Measurements from ENCODE around the gene CYP2J2. TPM values are rescaled to one million over a fixed set of nuclear protein-coding genes. Genes with fewer than 3 reads are reported as not detected.

The CYP2J2 gene
- polyA plus RNA-seq, 1 experiment, result 0.04 TPM

GRCh38 chr1:59892841-59893811 is 33.4 kb downstream of the CYP2J2 start:
- ChIA-PET POLR2A (no interaction called here), CTCF (interaction anchor here (1.6 to 1.8 kb wide), 2 partner anchors 10 to 54 kb away, joined by 5 read pairs; no protein-coding TSS in a partner anchor)

GRCh38 chr1:59885160-59885832 is 41.3 kb downstream of the CYP2J2 start:
- CTCF ChIA-PET, result interaction anchor here (1.1 to 1.8 kb wide), 2 partner anchors 62 to 64 kb away, joined by 3 to 7 read pairs; no protein-coding TSS in a partner anchor
- H3K36me3 ChIP-seq (ENCODE audit: control insufficient read depth, insufficient read depth, low read length), result no peaks in the 10 kb centered on the region
- H3K27me3 ChIP-seq (ENCODE audit: control insufficient read depth, insufficient read depth, low read length), result no peaks in the 10 kb centered on the region
- POLR2A ChIA-PET, result no interaction called here
- H3K4me3 ChIP-seq (ENCODE audit: low read depth, low read length), result no peak overlapping the region
- no peak for TF ChIP-seq CTCF (IDR thresholded peaks at IDR 0.05; ENCODE audit: insufficient read depth, low read depth, low read length)
- DNase-seq (ENCODE audit: low read depth), result no peak

More at GRCh38 chr1:59892841-59893811, 33.4 kb downstream of the CYP2J2 start:
- H3K36me3 ChIP-seq (ENCODE audit: control insufficient read depth, insufficient read depth, low read length), result no peaks in the 10 kb centered on the region
- DNase-seq (ENCODE audit: low read depth), result no peak
- no peak overlapping the region for H3K4me3 ChIP-seq (ENCODE audit: low read depth, low read length)
- no peak for TF ChIP-seq CTCF (IDR thresholded peaks at IDR 0.05; ENCODE audit: insufficient read depth, low read depth, low read length)
- H3K27me3 ChIP-seq (ENCODE audit: control insufficient read depth, insufficient read depth, low read length), result no peaks in the 10 kb centered on the region

GRCh38 chr1:59880735-59881134 is 45.8 kb downstream of the CYP2J2 start:
- no peak for DNase-seq (ENCODE audit: low read depth)
- POLR2A ChIA-PET, result no interaction called here

GRCh38 chr1:59879996-59880505 is 46.5 kb downstream of the CYP2J2 start:
- POLR2A ChIA-PET, result no interaction called here
- no peaks in the 10 kb centered on the region for H3K27me3 ChIP-seq (ENCODE audit: control insufficient read depth, insufficient read depth, low read length)
- CTCF ChIA-PET, result interaction anchor here (4.5 kb wide), 1 partner anchor 67 kb away, joined by 36 read pairs; no protein-coding TSS in a partner anchor
- no peak for DNase-seq (ENCODE audit: low read depth)
- H3K4me3 ChIP-seq (ENCODE audit: low read depth, low read length), result no peak overlapping the region
- H3K36me3 ChIP-seq (ENCODE audit: control insufficient read depth, insufficient read depth, low read length), result no peaks in the 10 kb centered on the region
- no peak for TF ChIP-seq CTCF (IDR thresholded peaks at IDR 0.05; ENCODE audit: insufficient read depth, low read depth, low read length)

More at GRCh38 chr1:59880735-59881134, 45.8 kb downstream of the CYP2J2 start:
- H3K36me3 ChIP-seq (ENCODE audit: control insufficient read depth, insufficient read depth, low read length), result no peaks in the 10 kb centered on the region
- H3K4me3 ChIP-seq (ENCODE audit: low read depth, low read length), result no peak overlapping the region
- CTCF ChIA-PET, result interaction anchor here (1.3 to 4.5 kb wide), 2 partner anchors 66 to 68 kb away, joined by 4 to 36 read pairs; no protein-coding TSS in a partner anchor
- H3K27me3 ChIP-seq (ENCODE audit: control insufficient read depth, insufficient read depth, low read length), result no peaks in the 10 kb centered on the region
- no peak for TF ChIP-seq CTCF (IDR thresholded peaks at IDR 0.05; ENCODE audit: insufficient read depth, low read depth, low read length)

- TF ChIP-seq CTCF (IDR thresholded peaks at IDR 0.05; ENCODE audit: insufficient read depth, low read depth, low read length), result peak; percentile 50
- DNase-seq (ENCODE audit: low read depth), result no peak
- POLR2A ChIA-PET, result no interaction called here
- Histone ChIP-seq H3K4me3 (ENCODE audit: low read depth, low read length) (no peak overlapping the region), H3K27me3 (ENCODE audit: control insufficient read depth, insufficient read depth, low read length) (no peaks in the 10 kb centered on the region), H3K36me3 (ENCODE audit: control insufficient read depth, insufficient read depth, low read length) (no peaks in the 10 kb centered on the region)
- CTCF ChIA-PET, result interaction anchor here (4.5 kb wide), 1 partner anchor 67 kb away, joined by 36 read pairs; no protein-coding TSS in a partner anchor
These were observed 47.0 kb downstream of the CYP2J2 start for GRCh38 chr1:59879574-59879973.

Data from BJ (cell line).